Measurements from ENCODE around the gene NUP43.

The NUP43 gene

DNA sequence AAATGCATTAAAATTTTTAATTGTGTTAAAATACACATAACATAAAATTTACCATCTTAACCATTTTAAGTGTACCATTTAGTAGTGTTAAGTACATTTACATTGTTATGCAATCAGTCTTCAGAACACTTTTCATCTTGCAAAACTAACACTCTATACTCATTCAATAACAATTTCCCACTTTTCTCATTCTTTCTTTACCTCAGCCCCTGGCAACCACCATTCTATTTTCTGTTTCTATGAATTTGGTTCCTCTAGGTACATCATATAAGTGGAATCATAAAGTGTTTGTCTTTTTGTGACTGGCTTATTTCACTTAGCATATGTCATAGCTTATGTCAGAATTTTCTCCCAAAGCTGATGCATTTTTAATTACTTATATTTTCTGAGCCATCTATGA, 35.4 kb upstream of the NUP43 start:
- H3K79me2 ChIP-seq (ENCODE audit: control insufficient read depth, low read length): no peaks in the 10 kb centered on the region
- peaks cover 52% of the 10 kb centered on the region for H3K36me3 ChIP-seq (ENCODE audit: control insufficient read depth, low read length)
- TF ChIP-seq, protein P1, sequence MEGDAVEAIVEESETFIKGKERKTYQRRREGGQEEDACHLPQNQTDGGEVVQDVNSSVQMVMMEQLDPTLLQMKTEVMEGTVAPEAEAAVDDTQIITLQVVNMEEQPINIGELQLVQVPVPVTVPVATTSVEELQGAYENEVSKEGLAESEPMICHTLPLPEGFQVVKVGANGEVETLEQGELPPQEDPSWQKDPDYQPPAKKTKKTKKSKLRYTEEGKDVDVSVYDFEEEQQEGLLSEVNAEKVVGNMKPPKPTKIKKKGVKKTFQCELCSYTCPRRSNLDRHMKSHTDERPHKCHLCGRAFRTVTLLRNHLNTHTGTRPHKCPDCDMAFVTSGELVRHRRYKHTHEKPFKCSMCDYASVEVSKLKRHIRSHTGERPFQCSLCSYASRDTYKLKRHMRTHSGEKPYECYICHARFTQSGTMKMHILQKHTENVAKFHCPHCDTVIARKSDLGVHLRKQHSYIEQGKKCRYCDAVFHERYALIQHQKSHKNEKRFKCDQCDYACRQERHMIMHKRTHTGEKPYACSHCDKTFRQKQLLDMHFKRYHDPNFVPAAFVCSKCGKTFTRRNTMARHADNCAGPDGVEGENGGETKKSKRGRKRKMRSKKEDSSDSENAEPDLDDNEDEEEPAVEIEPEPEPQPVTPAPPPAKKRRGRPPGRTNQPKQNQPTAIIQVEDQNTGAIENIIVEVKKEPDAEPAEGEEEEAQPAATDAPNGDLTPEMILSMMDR (IDR thresholded peaks at IDR 0.05; ENCODE audit: low read depth, low read length, poor library complexity, severe bottlenecking): no peak
- no peak for TF ChIP-seq EZH2phosphoT487 (IDR thresholded peaks at IDR 0.05; ENCODE audit: borderline replicate concordance, low read length)

DNA sequence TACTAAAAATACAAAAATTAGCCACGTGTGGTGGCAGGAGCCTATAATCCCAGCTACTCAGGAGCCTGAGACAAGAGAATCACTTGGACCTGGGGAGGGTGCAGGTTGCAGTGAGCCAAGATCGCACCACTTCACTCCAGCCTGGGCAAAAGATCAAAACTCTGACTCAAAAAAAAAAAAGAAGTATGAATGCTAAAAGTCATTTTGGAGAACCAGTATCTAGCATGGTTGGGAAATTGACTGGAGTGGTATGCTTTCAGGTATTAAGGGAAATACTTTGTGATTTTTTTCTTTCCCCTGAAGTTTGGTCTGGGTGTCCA, 33.3 kb upstream of the NUP43 start:
- no peaks in the 10 kb centered on the region for H3K4me1 ChIP-seq (ENCODE audit: control insufficient read depth, low read length)
- H3K27me3 ChIP-seq (ENCODE audit: control insufficient read depth, low read length): no peaks in the 10 kb centered on the region
- no peaks in the 10 kb centered on the region for H3K79me2 ChIP-seq (ENCODE audit: control insufficient read depth, low read length)
- TF ChIP-seq, protein P1 (IDR thresholded peaks at IDR 0.05; ENCODE audit: low read depth, low read length, poor library complexity, severe bottlenecking): no peak
- no peaks in the 10 kb centered on the region for H3K9me3 ChIP-seq (ENCODE audit: control insufficient read depth, insufficient read depth, low read length)
- H3K36me3 ChIP-seq (ENCODE audit: control insufficient read depth, low read length): peaks cover 67% of the 10 kb centered on the region
- H3K9me2 ChIP-seq (replicated peaks; ENCODE audit: control insufficient read depth, low read length): no peaks in the 10 kb centered on the region
- no peak overlapping the region for H3K4me2 ChIP-seq (ENCODE audit: low read length)
- H3F3A ChIP-seq (ENCODE audit: control insufficient read depth, insufficient read depth): peaks cover 2% of the 10 kb centered on the region; the same call in 1 of the 2 replicates
- H3K4me3 ChIP-seq (ENCODE audit: low read length): no peak overlapping the region
- H3K27ac ChIP-seq (ENCODE audit: low read depth, low read length): no peak overlapping the region
- no peaks in the 10 kb centered on the region for H4K20me1 ChIP-seq (ENCODE audit: control insufficient read depth, insufficient read depth, low read depth, low read length)

More for the DNA sequence above, 35.4 kb upstream of the NUP43 start:
- Histone ChIP-seq H4K20me1 (ENCODE audit: control insufficient read depth, insufficient read depth, low read depth, low read length) (no peaks in the 10 kb centered on the region), H3K9me3 (ENCODE audit: control insufficient read depth, insufficient read depth, low read length) (no peaks in the 10 kb centered on the region), H3K27ac (ENCODE audit: low read depth, low read length) (no peak overlapping the region), H3K9me2 (replicated peaks; ENCODE audit: control insufficient read depth, low read length) (no peaks in the 10 kb centered on the region), H3F3A (ENCODE audit: control insufficient read depth, insufficient read depth) (peaks cover 2% of the 10 kb centered on the region; the same call in 1 of the 2 replicates), H3K4me2 (ENCODE audit: low read length) (no peak overlapping the region), H3K4me3 (ENCODE audit: low read length) (no peak overlapping the region), H3K27me3 (ENCODE audit: control insufficient read depth, low read length) (no peaks in the 10 kb centered on the region), H3K4me1 (ENCODE audit: control insufficient read depth, low read length) (no peaks in the 10 kb centered on the region)

DNA sequence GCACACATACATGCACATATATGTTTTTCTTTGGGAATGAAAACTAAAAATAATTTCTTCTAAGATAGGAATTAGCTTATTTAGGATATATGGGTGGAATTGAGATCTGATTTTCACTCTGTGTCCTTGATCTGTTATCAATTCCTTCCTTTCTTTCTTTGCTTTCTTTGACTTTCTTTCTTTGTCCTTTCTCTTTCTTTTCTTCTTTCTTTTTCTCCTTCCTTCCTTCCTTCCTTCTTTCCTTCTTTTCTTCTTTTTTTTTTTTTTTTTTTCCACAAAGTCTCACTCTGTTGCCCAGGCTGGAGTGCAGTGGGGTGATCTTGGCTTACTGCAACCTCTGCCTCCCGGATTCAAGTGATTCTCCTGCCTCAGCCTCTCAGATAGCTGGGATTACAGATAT, 31.3 kb upstream of the NUP43 start:
- Histone ChIP-seq H3K36me3 (ENCODE audit: control insufficient read depth, low read length) (peaks cover 66% of the 10 kb centered on the region), H3K9me3 (ENCODE audit: control insufficient read depth, insufficient read depth, low read length) (no peaks in the 10 kb centered on the region), H3K4me2 (ENCODE audit: low read length) (no peak overlapping the region), H3K27me3 (ENCODE audit: control insufficient read depth, low read length) (no peaks in the 10 kb centered on the region), H3K4me1 (ENCODE audit: control insufficient read depth, low read length) (no peaks in the 10 kb centered on the region), H3F3A (ENCODE audit: control insufficient read depth, insufficient read depth) (peaks cover 2% of the 10 kb centered on the region; the same call in 1 of the 2 replicates), H4K20me1 (ENCODE audit: control insufficient read depth, insufficient read depth, low read depth, low read length) (no peaks in the 10 kb centered on the region), H3K9me2 (replicated peaks; ENCODE audit: control insufficient read depth, low read length) (no peaks in the 10 kb centered on the region), H3K79me2 (ENCODE audit: control insufficient read depth, low read length) (no peaks in the 10 kb centered on the region), H3K4me3 (ENCODE audit: low read length) (no peak overlapping the region), H3K27ac (ENCODE audit: low read depth, low read length) (no peak overlapping the region)
- TF ChIP-seq, protein P1 (IDR thresholded peaks at IDR 0.05; ENCODE audit: low read depth, low read length, poor library complexity, severe bottlenecking): no peak
- TF ChIP-seq EZH2phosphoT487 (IDR thresholded peaks at IDR 0.05; ENCODE audit: borderline replicate concordance, low read length): no peak

DNA sequence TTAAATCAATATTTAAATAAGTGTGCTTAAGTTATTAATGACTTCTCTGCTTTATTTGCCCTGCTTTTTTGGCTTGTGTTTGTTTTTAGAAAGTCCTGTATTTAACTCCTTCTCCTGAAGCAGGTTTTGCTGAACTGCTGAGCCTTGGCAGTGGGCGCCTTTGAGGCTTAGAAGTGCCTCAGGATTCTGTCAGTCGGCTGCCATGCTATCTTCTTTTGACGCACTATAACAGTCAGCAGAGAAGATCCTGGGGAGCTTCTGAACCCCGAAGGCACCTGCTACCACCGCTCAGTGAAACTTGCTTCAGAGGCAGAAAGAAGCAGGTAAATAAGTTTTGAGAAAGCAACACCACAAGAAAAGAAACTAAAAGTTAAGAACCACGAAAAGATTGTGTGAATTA, 25.6 kb upstream of the NUP43 start:
- Histone ChIP-seq H3K4me1 (ENCODE audit: control insufficient read depth, low read length) (no peaks in the 10 kb centered on the region), H3K9me3 (ENCODE audit: control insufficient read depth, insufficient read depth, low read length) (no peaks in the 10 kb centered on the region), H3K27ac (ENCODE audit: low read depth, low read length) (no peak overlapping the region), H3K4me3 (ENCODE audit: low read length) (no peak overlapping the region), H3K4me2 (ENCODE audit: low read length) (no peak overlapping the region), H3K36me3 (ENCODE audit: control insufficient read depth, low read length) (peaks cover 57% of the 10 kb centered on the region), H3K27me3 (ENCODE audit: control insufficient read depth, low read length) (no peaks in the 10 kb centered on the region), H3F3A (ENCODE audit: control insufficient read depth, insufficient read depth) (peaks cover 2% of the 10 kb centered on the region; the same call in 1 of the 2 replicates), H4K20me1 (ENCODE audit: control insufficient read depth, insufficient read depth, low read depth, low read length) (0 out of 2 replicates have a peak, but pooled peaks cover 3% of the 10 kb centered on the region), H3K79me2 (ENCODE audit: control insufficient read depth, low read length) (peaks cover 37% of the 10 kb centered on the region), H3K9me2 (replicated peaks; ENCODE audit: control insufficient read depth, low read length) (no peaks in the 10 kb centered on the region)
- TF ChIP-seq, protein P1 (IDR thresholded peaks at IDR 0.05; ENCODE audit: low read depth, low read length, poor library complexity, severe bottlenecking): no peak
- TF ChIP-seq EZH2phosphoT487 (IDR thresholded peaks at IDR 0.05; ENCODE audit: borderline replicate concordance, low read length): no peak

Measured in DOHH2 (cell line).